GM11168 (cell line): ENCODE data around the gene SLC6A17.

ENCODE experiments used
- in situ Hi-C: fragments of 300-500 bp; cut with MboI; formaldehyde crosslinking; loops from one replicate; pipeline ENCODE4 v1.12.0; 2022; ENCODE audit warnings: low sequenced_read_pairs; ENCODE audit not compliant: unreplicated experiment

The SLC6A17 gene

DNA sequence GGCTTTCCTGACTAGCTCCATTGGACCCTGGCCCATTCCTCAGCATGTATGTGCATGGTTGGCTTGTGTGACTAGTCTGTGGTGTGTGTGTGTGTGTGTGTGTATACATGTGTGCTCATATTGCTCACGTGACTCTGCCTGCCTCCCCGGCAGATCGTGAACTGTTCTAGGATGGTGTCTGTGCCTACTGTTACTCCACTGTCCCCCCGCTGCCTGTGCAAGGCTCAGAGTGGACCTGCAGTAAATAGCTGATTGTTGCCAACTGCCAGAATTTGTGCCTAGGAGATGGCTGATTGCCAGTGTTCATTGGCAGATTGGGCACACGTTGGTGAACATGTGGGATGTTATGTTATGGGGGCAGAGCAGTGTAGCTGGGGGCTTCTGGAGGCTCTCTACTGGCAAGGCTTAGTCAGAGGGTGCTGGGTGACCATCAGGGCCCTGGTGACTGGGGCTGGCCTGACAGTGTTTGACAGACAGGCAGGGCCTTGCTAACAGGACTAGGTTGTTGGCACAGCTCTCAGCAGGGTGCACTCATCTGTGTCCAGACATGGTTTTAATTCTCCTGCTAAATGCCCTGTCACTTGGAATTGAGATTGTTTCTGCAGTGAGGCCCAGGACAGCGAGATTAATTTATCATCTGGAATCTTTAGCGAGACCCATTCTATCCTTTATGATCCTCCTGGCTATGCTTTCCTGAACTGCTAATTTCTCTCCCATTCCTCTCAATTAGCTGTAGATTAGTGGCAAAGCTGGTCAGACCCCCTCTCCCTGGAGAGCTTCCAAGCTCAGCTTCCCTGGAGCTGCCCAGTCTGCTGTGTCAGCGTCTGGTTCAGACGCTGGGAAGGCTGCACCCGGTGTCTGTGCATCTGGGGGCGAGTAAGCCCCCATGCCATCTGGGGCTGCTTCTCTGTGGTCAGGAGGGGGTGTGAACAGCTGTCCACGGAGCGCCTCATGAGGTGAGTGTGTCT lies 20.8 kb downstream of the SLC6A17 start:
- in situ Hi-C loops: no loop called here

DNA sequence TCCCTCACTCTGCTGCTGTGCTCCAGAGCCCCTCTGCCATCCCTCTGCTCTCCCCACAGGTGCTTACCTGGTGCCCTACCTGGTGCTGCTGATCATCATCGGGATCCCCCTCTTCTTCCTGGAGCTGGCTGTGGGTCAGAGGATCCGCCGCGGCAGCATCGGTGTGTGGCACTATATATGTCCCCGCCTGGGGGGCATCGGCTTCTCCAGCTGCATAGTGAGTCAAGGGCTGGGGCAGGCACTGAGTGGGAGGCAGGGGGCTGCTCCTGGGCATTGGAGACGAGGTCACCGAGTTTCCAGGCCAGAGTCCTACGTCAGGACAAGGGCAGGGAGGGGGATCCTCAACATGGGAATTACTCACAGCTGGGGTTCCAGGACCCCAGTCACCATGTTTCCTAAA lies 21.7 kb downstream of the SLC6A17 start:
- in situ Hi-C loops: no loop called here

DNA sequence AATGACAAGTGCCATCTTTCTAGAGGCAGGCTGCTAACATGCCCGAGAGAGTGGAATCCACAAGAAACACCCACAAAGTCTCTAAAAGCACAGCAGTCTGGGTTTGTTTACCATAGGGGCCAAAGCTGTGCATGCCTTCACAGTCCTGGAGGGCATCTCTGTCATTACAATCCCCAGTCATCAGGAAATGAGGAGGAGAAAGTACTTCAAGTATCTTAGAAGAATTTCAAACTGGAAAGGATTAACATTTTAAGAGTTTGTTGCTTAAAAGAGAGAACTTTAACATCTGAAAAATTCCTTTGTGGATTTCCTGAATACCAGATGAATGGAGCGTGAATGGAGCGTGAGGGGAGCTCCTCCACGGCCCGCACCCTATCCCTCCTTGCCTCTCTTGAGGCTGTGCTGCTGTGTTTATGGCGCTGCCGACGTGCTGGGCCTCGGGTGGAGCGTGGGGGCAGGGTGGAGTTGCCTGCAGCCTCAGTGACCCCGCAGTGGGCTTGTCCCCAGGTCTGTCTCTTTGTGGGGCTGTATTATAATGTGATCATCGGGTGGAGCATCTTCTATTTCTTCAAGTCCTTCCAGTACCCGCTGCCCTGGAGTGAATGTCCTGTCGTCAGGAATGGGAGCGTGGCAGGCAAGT lies 23.3 kb downstream of the SLC6A17 start:
- in situ Hi-C loops: no loop called here

DNA sequence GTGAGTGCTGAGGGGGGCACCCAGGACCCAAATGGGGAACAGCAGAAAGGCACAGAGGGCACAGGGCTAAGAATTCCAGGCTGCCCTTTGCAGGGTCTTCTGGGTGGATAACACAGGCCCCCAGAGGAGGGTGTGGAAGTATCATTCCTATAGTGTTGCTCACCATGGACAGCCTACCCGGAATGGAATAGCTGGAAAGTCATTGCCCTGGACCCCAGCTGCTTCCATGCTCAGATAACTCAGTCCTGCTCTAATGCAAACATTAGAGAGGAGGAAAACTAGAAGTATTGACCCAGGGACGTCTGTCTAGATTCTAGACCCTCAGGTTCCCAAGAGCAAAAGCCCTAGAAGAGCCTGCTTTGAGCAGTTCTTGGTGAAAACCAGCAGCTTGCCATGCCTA lies 24.7 kb downstream of the SLC6A17 start:
- in situ Hi-C loops: no loop called here

DNA sequence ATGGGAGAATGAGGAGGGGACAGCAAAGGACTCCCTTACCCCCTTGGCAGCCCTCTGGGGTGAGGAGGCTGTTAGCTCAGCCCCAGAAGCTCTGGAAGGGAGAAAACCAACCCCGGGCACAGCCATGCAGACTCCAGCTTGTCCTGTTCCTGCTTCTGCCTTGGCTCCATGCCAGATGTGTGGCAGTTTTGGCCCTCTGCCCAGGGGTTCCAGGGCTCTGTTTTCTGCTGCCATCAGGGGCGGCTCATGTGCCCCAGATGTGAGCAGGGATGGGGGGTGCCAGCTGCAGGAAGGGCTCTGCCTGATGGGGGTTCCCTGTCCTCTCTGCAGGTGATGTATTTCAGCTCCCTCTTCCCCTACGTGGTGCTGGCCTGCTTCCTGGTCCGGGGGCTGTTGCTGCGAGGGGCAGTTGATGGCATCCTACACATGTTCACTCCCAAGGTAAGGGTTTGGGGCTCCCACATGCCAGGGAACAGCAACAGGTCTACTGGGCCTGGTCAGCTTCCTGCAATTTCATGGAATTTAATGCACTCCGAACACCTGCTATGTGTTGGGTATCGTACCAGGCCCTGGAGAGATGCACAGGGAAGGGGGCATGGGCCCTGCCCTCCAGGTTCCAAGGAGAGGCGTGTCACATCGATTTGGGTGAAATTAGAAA lies 26.1 kb downstream of the SLC6A17 start:
- in situ Hi-C loops: no loop called here

DNA sequence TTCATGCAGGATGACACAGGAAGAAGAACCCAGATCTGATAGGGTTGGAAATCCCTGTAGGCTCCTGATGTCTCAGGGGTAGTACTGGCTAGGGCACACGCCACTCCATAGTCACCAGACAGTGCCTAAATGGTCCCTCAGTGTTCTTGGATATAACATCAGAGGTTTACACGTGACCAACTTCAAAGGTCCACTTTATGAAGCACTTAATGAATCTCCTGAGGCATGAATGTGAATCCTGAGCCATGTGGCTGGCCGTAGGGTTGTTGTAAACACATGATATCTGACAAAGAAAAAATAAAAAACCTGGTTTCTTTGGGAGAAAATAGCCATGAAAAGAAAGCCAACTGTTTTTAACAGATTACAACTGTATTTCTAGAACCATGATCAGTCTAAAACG lies 27.5 kb downstream of the SLC6A17 start:
- in situ Hi-C loops: no loop called here

DNA sequence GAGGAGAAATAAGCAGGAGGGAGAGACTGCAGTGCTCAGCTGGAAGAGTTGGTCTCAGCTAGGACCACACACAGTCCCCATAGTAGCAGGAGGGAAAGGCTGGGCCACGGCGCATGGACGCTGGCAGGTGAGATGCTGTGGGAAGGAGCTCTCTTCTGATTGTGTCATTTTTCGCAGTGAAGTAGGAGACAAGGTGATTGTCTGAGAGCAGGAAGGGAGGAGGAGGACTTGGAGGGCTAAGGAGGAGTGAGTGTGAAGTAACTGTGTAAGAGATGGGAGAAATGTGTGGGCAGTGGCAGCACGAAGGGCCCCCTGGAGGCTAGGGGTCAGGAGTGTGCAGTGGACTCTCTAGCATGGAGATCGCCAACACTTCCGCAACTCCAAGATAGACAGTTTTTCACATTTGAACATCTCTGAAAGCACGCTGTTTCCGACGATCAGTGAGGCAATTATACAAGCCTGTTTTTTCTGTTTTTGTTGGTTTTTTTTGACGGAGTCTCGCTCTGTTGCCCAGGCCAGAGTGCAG lies 33.4 kb downstream of the SLC6A17 start:
- in situ Hi-C loops: no loop called here

DNA sequence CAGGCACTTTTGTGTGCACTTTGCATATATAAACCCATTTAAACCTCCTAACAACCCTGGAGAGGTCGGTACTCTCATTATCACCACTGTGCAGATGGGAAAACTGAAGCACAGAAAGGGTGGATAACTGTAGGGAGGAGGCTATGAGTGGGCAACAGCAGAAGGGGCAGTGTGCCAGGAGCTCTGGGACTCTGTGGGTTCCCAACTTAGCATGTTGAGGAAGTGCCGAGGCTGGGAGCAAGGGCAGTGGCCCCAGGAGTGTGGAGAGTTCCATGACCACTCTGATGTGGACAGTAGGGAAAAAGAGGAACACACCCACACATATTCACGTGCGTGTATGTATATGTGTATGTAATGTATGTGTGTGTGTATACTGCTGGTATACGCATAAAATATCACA lies 34.2 kb downstream of the SLC6A17 start:
- in situ Hi-C loops: no loop called here

DNA sequence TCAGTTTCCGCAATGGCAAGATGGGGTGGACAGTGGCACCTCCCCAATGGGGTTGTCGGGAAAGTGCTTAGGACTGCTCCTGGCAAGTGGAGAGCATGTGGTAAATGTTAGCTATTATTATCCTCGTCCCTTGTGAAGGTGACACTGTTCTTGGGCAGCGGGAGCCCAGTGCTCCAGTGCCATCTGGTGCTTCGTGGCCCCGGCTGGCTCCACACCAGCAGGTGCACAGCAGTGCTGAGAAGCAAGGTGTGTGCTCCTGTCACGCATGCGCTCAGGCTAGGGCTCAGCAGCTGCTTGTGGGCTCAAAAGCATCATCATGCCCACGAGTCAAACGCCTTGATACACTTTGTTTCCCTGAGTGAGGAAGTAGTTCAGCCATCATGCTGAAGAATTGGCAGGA lies 34.9 kb downstream of the SLC6A17 start:
- in situ Hi-C loops: no loop called here

DNA sequence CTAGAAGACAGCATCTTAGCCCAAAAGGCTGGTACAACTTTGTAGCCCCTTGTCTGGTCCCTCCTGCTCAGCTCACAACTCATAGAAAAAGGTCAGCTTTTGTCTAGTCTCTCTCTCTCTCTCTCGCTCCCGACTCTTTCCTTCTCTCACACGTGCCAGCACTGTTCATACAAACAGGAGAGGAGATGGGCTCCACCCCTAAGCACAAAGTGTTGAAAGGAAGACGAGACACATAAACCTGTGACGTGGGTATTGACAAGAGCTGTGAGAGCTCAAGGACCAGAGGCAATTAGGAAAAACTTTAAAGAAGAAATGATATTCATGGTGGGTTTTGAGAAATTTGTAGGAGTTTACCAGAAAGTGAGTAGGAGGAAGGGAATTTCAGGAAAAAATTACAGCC lies 36.3 kb downstream of the SLC6A17 start:
- in situ Hi-C loops: no loop called here

DNA sequence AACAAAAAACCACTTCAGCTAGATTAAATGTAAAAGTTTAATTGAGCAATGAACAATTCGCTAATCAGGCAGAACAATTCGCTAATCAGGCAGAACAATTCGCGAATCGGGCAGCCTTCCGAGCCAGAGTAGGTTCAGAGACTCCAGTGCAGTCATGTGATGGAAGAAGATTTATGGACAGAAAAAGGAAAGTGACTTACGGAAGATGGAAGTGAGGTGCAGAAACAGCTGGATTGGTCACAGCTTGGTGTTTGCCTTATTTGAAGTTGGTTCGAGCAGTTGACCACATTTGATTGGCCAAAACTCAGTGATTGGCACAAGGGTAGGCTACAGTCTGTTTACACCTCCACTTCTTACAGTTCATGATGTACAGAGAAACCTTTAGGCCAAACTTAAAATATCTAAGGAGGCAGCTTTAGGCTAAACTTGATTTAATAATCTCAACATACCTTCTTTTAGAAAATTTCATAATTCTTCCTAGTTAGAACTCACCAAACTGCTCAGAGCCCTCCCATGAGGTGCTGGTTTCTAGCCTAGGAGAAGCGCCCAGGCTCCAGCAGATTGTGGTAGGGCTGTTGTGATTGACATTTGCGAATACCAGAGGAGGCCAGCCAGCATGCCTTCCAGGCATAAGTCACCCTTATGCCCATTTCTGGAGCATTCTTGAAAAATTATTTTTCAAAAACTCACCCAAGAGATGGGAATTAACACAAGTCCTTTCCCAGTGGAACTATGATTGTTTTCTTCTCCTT lies 37.0 kb downstream of the SLC6A17 start:
- in situ Hi-C loops: no loop called here

DNA sequence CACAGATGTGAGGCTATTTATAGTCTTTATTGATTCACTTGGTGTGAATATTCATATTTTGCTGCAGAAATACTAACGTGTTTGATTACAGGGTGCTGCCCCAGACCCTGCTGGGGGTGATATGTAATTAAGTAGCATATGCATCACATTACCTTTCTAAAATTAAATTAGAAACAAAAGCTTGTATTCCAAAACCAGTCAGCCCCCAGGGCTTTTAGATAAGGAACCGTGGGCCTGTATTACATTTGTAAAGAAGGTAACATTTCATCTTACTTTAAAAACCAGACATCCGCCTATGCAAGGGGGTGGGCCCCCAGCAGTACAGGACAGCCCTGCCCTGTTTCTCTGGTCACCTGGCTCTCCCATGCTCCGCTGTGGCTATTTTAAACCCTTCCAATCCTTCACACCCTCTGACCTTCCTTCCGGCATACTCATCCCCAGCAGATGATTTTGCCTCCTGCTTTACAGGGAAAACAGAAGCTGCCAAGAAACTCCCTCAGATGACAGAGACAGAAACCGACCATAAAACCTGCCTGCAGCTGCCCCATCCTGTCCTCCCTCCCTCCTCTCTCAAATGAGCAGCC lies 37.8 kb downstream of the SLC6A17 start:
- in situ Hi-C loops: no loop called here

DNA sequence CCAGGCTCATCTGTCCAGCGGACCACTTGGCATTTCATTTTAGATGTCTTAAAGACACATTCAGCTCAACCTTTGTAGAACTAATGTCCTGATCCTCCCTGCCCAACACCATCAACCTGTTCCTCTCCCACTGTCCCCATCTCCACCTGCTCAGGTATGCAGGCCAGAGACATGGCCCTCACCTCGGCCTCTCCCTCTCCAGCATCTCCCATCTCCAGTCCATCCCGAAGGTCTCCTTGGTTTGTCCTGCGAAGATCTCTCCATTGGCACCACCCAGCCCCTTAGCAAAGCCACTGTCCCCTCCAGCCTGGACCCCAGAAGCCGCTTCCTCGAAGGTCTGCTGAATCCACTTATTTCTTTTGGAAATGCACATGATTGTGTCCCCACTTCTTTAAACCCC lies 38.9 kb downstream of the SLC6A17 start:
- in situ Hi-C loops: no loop called here

DNA sequence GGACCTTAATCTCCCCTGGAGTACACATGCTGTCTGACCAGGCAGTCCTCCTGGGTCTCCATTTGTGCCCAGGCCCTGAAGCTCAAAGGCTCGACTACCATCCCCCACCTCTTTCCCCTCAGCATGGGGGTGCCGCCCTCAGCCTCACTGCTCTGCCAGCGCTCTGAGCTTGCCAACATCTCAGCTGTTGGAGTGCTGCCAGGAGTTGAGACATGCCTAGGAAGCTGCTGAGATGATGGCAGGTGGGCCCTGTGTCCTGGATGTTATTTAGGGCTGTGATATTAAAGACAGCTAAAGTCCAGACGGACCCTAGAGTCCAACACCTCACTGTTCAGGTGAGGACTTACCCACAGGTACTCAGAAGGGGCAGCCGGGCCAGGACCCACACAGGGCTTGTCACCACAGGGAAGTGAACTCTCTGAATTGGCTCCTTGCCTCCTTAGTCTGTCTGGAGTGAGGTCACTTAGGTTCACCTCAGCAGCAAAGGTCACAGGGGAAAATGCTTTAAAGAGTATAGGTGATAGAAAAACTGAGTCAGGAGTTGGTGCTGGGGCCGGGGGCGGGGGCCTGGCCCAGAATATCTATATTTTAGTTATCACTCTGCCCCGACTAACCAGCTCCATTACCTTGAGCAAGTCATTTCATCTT lies 40.1 kb downstream of the SLC6A17 start:
- in situ Hi-C loops: no loop called here

DNA sequence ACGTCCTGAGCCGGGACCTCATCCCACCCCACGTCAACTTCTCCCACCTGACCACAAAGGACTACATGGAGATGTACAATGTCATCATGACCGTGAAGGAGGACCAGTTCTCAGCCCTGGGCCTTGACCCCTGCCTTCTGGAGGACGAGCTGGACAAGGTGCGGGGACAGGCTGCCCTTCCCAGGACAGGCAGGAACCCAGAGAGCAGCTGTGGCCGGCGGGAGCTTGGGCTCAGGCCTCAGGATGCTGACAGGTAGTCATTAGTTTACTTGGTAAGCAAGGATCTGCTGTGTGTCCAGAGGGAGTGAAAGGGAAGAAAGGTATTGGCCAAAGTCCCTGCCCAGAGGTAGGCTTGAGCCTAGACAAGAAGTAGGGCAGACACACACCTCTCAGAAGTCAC lies 42.2 kb downstream of the SLC6A17 start:
- in situ Hi-C loops: no loop called here

DNA sequence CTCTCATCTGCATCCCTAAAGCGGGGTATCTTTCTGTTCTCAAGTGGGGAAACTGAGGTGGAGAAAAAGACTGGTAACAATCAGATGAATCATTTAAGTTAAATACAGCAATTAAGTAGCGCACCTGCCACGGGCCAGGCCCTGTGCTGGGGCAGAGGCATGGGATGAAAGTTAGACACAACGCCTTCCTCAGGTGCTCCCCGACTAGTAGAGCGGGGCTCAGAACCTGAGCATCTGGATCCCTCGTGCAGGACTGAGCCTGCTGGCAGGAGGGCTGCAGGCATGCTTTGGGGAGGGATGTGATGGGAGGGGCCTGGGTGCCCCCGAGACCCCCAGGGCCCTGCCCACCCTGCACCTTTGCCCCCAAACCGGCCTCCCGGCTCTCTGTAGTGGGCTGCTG lies 44.9 kb downstream of the SLC6A17 start:
- in situ Hi-C loops: no loop called here

DNA sequence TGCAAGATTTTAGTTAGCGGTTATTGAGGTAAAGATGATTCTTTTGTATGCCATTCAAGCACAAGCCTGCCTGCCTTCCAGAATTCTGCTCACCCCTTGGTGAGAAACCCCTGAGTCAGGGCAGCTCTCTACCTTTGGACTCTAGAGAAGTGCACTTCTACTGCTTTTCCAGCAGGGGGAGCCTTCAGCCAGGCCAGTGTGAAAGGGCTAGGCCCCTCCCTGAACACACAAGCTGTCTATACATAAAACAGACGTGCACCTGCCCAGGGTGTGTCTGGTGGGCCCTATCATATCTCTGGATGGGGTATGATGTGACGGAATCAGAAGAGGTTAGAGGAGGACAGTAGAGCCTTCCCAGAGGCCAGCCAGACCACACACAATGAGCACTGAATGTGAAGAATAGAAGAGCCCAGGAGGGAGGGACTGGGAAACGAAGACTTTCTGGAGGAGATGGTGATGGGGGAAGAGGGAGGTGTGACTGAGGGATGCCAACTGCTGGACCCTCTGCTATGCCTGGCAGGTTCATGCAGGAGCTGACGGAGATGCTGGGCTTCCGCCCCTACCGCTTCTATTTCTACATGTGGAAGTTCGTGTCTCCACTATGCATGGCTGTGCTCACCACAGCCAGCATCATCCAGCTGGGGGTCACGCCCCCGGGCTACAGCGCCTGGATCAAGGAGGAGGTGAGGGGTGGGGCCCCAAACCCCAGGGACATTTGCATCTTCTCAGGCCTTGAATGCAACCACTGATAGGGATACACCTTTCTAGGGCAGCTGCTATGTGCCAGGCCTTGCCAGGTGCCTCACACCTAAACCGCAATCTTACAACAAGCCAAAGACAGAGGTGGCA lies 46.8 kb downstream of the SLC6A17 start:
- in situ Hi-C loops: no loop called here

DNA sequence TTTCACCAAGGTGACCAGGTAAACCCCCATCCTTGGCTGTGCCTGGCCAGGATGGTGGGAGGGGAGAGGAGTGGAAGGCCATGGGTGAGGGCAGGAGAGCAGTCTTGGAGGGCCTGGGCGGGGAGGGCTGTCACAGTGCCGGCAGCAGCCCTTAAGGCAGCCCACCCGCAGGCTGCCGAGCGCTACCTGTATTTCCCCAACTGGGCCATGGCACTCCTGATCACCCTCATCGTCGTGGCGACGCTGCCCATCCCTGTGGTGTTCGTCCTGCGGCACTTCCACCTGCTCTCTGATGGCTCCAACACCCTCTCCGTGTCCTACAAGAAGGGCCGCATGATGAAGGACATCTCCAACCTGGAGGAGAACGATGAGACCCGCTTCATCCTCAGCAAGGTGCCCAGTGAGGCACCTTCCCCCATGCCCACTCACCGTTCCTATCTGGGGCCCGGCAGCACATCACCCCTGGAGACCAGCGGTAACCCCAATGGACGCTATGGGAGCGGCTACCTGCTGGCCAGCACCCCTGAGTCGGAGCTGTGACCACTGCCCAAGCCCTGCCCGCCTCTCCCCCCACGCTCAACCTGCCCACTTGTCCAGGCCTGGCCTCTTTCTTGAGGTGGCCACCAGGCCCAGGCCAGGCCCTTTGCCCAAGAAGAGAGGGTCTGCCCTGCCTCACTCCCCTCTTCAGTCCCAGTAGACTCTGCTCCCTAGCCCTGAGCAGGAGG lies 47.8 kb downstream of the SLC6A17 start:
- in situ Hi-C loops: no loop called here
